Epithelial cell of esophagus (primary cell): ENCODE measurements around the gene SLC16A13.

Experiments
- DNase-seq: peaks from one replicate; pipeline ENCODE4 v3.0.0; 2010; ENCODE audit warnings: low read depth
- H3K4me3 ChIP-seq: 2 replicates; pipeline ENCODE4 v1.5.1; 2011; ENCODE audit warnings: mild to moderate bottlenecking, low read length, control low read depth
- TF ChIP-seq, protein P1 (sequence below): IDR thresholded peaks from 2 replicates; pipeline ENCODE4 v1.5.1; 2011; ENCODE audit warnings: low read depth, mild to moderate bottlenecking, low read length, control low read depth, inconsistent platforms; ENCODE audit not compliant: insufficient read depth; ENCODE audit errors: missing control alignments

SLC16A13 gene

DNA sequence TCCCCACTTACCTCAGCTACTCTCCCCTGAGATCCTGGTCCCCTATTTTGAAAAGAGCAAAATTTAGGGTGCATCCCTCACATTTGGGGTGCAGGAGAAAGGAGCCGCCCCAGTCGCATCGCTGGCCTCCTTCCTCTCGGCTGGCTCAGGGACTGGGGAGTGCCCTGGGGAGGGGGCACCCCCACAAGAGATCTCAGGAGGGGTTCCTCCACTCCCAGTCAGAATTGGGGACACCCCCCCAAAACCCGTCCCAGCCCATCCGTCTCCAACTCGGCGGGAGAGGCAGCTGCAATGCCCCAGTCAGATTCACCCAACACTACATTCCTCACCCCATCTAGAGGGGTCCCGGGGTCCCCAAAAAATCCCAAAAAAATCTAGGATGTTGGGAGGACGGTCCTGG is 16.4 kb upstream of the SLC16A13 start:
- no peak for DNase-seq
- TF ChIP-seq, protein P1, sequence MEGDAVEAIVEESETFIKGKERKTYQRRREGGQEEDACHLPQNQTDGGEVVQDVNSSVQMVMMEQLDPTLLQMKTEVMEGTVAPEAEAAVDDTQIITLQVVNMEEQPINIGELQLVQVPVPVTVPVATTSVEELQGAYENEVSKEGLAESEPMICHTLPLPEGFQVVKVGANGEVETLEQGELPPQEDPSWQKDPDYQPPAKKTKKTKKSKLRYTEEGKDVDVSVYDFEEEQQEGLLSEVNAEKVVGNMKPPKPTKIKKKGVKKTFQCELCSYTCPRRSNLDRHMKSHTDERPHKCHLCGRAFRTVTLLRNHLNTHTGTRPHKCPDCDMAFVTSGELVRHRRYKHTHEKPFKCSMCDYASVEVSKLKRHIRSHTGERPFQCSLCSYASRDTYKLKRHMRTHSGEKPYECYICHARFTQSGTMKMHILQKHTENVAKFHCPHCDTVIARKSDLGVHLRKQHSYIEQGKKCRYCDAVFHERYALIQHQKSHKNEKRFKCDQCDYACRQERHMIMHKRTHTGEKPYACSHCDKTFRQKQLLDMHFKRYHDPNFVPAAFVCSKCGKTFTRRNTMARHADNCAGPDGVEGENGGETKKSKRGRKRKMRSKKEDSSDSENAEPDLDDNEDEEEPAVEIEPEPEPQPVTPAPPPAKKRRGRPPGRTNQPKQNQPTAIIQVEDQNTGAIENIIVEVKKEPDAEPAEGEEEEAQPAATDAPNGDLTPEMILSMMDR, result no peak
- H3K4me3 ChIP-seq, result no peak overlapping the region

DNA sequence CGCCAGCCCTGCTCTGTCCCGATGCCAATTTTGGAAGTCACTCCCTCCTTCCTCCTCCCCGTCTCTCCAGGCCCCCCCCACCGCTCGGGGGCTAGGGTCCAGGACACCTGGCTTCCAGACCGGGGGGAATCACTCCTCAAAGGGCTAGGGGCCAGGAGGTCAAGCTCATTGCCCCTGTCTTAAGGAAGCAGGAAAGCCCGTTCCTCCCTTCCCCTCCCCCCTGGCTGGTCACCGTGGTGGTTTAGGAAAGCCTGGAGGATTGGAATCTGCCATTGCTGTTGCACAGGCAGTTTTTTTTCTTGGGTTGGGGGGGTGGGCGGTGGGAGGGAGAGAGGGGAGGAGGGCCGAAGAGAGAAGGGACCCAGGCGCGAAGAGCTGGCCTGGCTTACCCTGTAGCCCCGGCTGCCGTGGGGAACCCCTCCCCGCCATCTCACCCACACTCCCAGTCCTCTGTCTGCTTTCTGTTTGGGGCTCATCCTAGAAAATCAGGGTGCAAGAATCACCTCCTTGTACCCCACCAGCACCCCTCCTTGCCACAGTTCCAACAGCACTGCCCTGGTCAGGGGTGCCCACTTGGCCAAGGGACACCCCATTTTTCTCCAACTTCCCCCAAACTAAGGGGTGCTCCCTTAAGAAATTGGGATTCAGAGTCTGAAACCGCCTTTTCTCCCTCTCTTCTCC is 15.8 kb upstream of the SLC16A13 start:
- peak overlapping the region; percentile 37 for H3K4me3 ChIP-seq
- TF ChIP-seq, protein P1, result no peak
- no peak for DNase-seq

DNA sequence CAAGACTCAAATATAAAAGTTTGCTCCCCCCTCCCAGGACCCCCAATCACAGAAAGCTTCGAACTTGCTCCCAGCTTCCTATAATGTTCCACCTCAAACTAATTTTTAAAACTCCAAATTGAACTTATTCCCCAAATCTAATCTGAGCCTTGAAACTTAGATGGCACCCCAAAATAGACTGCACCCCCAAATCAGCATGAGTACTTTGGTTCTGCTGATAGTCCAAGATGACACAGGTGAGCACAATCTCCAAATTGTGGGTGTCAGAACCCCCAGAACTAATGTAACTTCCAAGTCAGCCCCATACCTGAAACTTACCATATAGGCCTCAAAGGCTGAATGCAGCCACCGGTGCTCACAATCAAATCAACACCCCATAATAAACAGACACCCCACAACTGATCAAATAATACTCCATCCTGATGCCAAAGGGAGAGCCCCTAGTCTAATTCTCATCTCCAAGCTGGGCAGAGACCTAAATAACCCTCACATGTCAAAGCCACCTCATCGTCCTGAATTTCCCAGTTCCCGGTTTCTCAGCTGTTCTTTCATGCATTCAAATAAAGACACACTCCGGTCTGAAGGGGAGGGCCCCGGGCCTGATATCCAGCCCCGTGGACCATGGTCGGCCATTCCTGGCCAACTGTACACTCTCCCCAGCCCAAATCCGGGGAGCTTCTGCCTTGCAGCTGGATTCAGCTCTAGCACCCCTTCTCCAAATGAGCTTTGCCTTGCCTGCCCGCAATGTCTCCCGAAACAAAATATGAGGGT is 14.7 kb upstream of the SLC16A13 start:
- no peak overlapping the region for H3K4me3 ChIP-seq
- TF ChIP-seq, protein P1, result no peak
- DNase-seq, result no peak

DNA sequence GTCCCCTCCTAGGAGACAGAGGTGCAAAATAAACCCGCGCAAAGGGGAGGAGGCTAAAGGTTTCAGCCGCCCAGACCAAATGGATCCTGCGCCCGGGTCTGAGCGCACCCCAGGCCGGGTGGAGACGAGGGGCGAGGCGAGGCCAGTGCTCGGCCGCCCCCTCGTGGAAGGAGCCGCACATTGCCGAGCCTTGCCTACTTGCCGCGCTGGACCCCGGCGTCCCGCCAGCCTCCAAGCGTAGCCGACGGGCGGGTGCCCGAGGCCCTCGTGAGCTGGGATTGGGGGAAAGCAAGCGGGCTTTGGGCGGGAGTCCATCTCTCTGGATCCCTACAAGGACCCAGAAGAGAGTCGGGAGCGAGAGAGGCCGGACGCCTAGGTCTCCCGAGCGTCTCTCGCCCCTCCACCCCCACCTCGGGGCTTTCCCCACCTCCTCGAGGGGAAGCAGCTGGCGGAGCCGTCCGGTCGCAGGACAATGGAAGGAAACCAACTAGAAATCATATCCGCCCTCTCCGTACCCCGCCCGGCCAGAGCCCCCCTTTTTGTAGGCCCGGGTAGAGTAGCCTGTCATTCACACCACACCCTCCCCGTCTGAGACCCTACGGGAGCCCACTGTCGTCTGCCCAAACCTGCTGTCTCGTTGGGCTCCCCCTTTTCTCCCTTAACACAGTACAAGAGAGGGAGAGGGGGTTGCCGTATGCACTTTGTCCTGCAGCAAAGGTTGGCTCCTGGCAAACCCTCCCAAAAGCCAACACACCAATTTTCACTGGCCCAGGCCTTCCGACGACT is 13.6 kb upstream of the SLC16A13 start:
- TF ChIP-seq, protein P1, result peak; percentile 74
- DNase-seq, result peak; percentile 56
- peak overlapping the region; percentile 16 for H3K4me3 ChIP-seq

DNA sequence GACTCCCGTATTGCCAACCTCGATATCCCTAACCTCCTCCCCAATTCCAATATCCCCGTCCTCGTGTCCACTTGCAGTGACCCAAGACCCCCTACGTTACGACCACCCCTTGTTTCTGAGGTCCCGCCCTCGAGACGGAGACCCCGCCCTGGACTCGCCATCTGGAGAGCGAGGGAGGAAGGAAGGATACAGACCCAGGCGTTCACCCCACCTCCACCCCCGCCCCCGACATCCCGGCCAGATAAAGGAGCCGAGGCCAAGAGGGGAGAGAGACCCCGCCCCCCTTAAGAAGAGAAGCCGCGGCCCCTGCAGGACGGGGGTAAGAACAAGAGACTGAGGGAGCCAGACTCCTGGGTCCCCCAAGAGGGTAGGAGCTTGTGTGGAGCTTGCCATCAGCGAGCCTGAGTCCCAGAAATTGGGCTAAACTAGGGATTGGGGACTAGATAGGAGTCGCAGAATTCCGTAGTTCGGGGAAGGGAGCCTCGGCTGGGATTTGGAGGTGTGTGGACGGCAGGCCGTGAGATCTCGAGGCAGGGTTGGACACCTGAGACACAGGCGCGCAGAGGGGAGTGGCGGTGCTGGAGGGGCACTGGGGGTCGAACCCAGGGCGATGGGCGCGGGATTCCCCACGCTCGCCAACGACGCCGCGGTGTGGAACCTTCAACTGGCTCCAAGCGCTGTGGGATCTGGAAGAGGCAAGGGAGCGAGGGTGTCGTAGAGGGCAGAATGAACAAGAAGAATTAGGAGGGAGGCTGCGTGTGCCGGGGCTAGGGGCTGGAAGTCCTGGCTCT is 12.8 kb upstream of the SLC16A13 start, which contains the start of gene BCL6B:
Gene BCL6B (plus strand): TSS at position 270 of the 791 bp plus-strand sequence. CDS start 622 bp downstream, outside the sequence.
- no peak for DNase-seq
- TF ChIP-seq, protein P1, result no peak
- peak within 1 kb of the TSS; percentile 25 for H3K4me3 ChIP-seq

DNA sequence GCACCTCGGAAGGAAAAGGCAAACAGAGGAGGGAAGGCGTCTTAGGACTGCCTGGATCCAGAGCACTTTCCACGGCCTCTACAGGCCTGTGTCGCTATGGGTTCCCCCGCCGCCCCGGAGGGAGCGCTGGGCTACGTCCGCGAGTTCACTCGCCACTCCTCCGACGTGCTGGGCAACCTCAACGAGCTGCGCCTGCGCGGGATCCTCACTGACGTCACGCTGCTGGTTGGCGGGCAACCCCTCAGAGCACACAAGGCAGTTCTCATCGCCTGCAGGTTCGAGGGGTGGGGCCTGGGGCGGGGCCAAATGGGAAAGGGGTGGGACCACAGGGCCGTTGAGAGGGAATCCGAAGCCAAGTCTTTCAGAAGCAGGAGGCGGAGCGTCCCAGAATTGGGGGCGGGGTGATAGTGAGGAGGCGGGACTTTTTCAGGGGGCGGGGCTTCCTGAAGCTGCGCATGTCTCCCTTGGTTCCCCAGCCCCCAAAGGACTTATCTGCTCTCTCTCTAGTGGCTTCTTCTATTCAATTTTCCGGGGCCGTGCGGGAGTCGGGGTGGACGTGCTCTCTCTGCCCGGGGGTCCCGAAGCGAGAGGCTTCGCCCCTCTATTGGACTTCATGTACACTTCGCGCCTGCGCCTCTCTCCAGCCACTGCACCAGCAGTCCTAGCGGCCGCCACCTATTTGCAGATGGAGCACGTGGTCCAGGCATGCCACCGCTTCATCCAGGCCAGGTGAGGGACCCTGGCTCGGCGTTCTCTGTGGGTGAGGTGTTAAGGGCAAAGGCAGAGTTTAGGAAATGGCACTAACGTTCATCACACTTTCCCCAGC is 12.0 kb upstream of the SLC16A13 start:
- peak overlapping the region; percentile 25 for H3K4me3 ChIP-seq
- peak; percentile 88 for DNase-seq
- TF ChIP-seq, protein P1, result no peak
